ENCODE measurements around the gene HLA-G.
"Not testable (repeated sequence)": the region's sequence is repeated elsewhere in the genome, so short reads cannot be mapped to it uniquely, and the experiment has no call there.

DNA sequence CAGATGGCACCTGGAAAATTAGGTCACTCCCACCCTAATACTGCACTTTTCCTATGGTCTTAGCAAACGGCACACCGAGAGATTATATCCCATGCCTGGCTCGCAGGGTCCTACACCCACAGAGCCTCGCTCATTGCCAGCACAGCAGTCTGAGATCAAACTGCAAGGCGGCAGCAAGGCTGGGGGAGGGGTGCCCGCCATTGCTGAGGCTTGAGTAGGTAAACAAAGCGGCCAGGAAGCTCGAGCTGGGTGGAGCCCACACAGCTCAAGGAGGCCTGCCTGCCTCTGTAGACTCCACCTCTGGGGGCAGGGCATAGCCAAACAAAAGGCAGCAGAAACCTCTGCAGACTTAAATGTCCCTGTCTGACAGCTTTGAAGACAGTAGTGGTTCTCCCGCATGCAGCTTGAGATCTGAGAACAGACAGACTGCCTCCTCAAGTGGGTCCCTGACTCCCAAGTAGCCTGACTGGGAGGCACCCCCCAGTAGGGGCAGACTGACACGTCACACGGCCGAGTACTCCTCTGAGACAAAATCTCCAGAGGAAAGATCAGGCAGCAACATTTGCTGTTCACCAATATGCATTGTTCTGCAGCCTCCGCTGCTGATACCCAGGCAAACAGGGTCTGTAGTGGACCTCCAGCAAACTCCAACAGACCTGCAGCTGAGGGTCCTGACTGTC, 47.5 kb upstream of the HLA-G start:
- TF ChIP-seq POLR2A (IDR thresholded peaks at IDR 0.05), result not testable (repeated sequence)
- TF ChIP-seq, protein P1, sequence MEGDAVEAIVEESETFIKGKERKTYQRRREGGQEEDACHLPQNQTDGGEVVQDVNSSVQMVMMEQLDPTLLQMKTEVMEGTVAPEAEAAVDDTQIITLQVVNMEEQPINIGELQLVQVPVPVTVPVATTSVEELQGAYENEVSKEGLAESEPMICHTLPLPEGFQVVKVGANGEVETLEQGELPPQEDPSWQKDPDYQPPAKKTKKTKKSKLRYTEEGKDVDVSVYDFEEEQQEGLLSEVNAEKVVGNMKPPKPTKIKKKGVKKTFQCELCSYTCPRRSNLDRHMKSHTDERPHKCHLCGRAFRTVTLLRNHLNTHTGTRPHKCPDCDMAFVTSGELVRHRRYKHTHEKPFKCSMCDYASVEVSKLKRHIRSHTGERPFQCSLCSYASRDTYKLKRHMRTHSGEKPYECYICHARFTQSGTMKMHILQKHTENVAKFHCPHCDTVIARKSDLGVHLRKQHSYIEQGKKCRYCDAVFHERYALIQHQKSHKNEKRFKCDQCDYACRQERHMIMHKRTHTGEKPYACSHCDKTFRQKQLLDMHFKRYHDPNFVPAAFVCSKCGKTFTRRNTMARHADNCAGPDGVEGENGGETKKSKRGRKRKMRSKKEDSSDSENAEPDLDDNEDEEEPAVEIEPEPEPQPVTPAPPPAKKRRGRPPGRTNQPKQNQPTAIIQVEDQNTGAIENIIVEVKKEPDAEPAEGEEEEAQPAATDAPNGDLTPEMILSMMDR (IDR thresholded peaks at IDR 0.05), result not testable (repeated sequence)

All from testis (tissue), 2 donors.